22Rv1 (cell line): ENCODE results near the gene UBAC1.
"Not testable (repeated sequence)": the region's sequence is repeated elsewhere in the genome, so short reads cannot be mapped to it uniquely, and the experiment has no call there.

ENCODE experiments used
- H3K27ac ChIP-seq: fragments of 450-650 bp; 2 replicates; pipeline ENCODE4 v1.5.1; 2017
- CTCF ChIP-seq: fragments of 450-650 bp; IDR thresholded peaks from 2 replicates; pipeline ENCODE4 v1.5.1; 2017; ENCODE audit warnings: mild to moderate bottlenecking
- ZFX ChIP-seq: fragments of 450-650 bp; IDR thresholded peaks from 2 replicates; pipeline ENCODE4 v1.6.1; 2017; ENCODE audit warnings: antibody characterized with exemption, borderline replicate concordance

The UBAC1 gene

GRCh38 chr9:135920256-135920930 is 40.8 kb downstream of the UBAC1 start:
- H3K27ac ChIP-seq = no peak overlapping the region
- no peak for TF ChIP-seq CTCF
- TF ChIP-seq ZFX = no peak

- TF ChIP-seq CTCF (no peak), ZFX (no peak)
- no peak overlapping the region for H3K27ac ChIP-seq
Observed at GRCh38 chr9:135919318-135919890, 41.8 kb downstream of the UBAC1 start.

GRCh38 chr9:135916227-135916626 is 44.9 kb downstream of the UBAC1 start:
- not testable (repeated sequence) for H3K27ac ChIP-seq

GRCh38 chr9:135914921-135915320 is 46.3 kb downstream of the UBAC1 start:
- no peak for TF ChIP-seq CTCF
- TF ChIP-seq ZFX = no peak
- H3K27ac ChIP-seq = no peak overlapping the region

GRCh38 chr9:135911233-135911632 is 49.9 kb downstream of the UBAC1 start:
- H3K27ac ChIP-seq = not testable (repeated sequence)

GRCh38 chr9:135910757-135911156 is 50.4 kb downstream of the UBAC1 start:
- no peak for TF ChIP-seq CTCF
- no peak for TF ChIP-seq ZFX

GRCh38 chr9:135910216-135910615 is 51.0 kb downstream of the UBAC1 start:
- no peak for TF ChIP-seq ZFX
- no peak for TF ChIP-seq CTCF
- H3K27ac ChIP-seq = no peak overlapping the region

More at GRCh38 chr9:135910757-135911156, 50.4 kb downstream of the UBAC1 start:
- H3K27ac ChIP-seq = no peak overlapping the region

- no peak overlapping the region for H3K27ac ChIP-seq
- TF ChIP-seq ZFX (no peak), CTCF (no peak)
Observed at GRCh38 chr9:135909371-135909770, 51.8 kb downstream of the UBAC1 start.
